T-helper 1 cell (primary cell): ENCODE results near the gene VTI1B.
"Not testable (repeated sequence)": the region's sequence is repeated elsewhere in the genome, so short reads cannot be mapped to it uniquely, and the experiment has no call there.

Experiments used
- DNase-seq, 5 donors: peaks; one replicate each; pipeline ENCODE4 v3.0.0-alpha.2; 2012 to 2020

The VTI1B gene

GRCh38 chr14:67626131-67626530 is 48.3 kb downstream of the VTI1B start:
- not testable (repeated sequence) for DNase-seq

DNA sequence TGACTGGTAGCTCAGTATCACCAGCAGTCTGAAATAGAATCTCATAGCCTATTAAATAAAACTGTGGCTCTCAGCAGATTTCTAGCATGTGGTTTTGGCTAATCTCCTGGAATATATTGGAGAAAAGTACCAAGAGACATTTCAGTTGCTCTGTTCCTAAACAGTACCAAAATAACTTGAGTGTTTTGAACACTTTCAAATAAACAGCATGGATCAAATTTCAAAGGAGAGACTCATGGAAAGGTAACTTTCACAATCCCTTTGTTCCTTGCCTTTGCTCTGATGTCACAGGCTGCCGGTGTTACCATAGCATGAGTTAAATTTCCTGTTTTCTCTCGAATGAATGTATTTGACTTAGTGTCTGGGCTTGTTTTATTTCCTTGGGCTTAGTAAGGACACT is 51.3 kb downstream of the VTI1B start:
- no peak for DNase-seq

- peak in 1 of 5 donors; percentile 42 for DNase-seq
Observed at GRCh38 chr14:67622675-67623074, 51.8 kb downstream of the VTI1B start.

- DNase-seq: no peak
Observed at GRCh38 chr14:67620217-67620785, 54.1 kb downstream of the VTI1B start.

DNA sequence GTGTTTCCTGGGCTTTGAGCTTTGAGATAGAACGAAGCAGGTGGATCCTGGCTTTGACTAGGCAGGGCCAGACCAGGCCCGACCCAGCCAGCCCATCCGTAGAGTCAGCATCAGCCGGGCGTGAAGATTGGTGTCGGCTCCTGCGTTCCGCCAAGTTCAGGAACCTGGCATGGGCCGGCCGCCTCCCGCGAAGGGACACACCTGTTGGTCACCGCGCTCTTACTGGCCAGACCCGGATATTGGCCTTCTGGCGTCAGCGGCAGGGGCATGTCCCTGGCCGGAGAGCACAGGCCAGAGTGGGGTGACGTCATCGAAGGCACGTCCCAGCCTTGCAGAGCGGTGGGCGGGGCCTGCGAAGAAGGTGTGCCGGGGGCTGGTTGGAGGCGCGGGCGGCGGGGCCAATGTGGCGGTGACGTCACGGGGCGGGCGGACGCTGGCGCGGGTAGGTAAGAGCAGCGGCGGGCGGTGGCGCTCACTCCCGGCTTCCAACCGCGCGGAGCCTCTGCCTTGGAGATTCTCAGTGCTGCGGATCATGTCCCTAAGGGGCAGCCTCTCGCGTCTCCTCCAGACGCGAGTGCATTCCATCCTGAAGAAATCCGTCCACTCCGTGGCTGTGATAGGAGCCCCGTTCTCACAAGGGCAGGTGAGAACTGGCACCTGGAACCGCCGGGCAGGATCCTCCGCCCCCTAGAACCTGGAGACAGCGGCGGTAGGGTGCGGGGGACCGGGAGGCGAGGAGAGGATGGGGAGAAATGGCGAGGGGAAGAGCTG is 54.8 kb downstream of the VTI1B start, which contains the start of gene ARG2:
Gene ARG2, plus strand, starts transcription at position 475 of the 771 bp plus-strand sequence. Its CDS starts 58 bp downstream, at position 533.
- peak; percentile 95 to 98 (median 96) for DNase-seq

DNA sequence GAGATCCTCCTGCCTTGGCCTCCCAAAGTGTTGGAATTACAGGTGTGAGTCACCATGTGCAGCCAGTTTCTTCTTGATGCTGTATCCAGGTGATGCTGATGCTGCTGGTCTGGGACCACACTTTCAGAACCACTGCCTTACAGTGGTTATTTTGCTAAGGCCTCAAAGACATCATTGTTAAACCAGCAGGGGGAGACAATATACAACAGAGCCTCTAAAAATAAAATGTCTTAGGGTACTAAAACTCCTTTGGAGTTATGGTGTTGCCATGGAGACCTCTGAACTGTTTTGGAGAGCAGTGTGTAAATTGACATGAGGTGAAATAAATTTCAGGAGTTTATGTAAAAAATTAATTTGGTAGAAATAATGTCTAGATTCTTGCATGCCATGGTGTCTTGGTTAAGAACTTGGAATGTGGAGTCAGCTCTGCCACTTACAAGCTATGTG is 55.8 kb downstream of the VTI1B start:
- peak in 3 of 5 donors; percentile 18 to 71 (median 21) for DNase-seq

DNA sequence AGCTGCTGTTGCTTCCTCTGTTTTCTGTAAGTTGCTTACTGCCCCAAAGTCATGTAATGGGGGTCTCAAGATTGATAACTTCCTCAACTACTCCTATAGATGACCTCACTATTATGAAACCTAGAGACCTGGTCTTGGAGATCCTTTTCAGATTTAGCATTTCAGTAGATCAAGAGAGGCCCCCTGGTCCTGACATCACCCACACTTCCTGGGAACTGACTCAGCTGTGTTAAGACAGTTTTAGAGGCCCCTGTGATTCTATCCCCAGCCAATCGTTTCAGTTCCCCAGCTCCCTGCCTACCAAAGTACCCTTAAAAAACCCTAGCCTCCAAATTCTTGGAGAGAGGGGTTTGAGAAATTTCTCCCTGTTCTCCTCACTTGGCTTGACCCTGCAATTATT is 63.9 kb downstream of the VTI1B start:
- no peak for DNase-seq

GRCh38 chr14:67609642-67610310 is 64.7 kb downstream of the VTI1B start:
- DNase-seq: no peak

- DNase-seq: no peak
Observed at GRCh38 chr14:67607646-67608045, 66.8 kb downstream of the VTI1B start.

DNA sequence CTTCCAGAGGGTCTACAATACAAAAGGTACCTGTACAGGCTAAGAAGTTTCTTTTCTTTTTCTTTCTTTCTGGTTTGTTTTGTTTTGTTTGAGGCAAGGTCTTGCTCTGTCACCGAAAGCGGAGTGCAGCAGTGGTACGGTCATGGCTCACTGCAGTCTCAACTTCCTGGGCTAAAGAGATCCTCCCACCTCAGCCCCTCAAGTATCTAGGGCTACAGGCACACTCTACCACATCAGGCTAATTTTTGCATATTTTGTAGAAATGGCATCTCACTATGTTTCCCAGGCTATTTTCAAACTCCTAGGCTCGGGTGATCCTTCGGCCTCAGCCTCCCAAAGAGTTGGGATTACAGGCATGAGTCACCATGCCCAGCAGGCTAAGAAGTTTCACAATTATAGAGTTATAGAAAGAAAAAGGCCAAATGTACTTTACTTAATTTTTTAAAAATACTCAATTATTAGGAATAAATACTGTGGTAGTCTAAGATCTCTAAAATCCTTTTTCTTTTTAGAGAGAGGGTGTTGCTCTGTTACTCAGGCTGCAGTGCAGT is 71.4 kb downstream of the VTI1B start:
- no peak for DNase-seq

GRCh38 chr14:67602076-67602475 is 72.4 kb downstream of the VTI1B start:
- DNase-seq: no peak

GRCh38 chr14:67600562-67600974 is 73.9 kb downstream of the VTI1B start:
- not testable (repeated sequence) for DNase-seq

DNA sequence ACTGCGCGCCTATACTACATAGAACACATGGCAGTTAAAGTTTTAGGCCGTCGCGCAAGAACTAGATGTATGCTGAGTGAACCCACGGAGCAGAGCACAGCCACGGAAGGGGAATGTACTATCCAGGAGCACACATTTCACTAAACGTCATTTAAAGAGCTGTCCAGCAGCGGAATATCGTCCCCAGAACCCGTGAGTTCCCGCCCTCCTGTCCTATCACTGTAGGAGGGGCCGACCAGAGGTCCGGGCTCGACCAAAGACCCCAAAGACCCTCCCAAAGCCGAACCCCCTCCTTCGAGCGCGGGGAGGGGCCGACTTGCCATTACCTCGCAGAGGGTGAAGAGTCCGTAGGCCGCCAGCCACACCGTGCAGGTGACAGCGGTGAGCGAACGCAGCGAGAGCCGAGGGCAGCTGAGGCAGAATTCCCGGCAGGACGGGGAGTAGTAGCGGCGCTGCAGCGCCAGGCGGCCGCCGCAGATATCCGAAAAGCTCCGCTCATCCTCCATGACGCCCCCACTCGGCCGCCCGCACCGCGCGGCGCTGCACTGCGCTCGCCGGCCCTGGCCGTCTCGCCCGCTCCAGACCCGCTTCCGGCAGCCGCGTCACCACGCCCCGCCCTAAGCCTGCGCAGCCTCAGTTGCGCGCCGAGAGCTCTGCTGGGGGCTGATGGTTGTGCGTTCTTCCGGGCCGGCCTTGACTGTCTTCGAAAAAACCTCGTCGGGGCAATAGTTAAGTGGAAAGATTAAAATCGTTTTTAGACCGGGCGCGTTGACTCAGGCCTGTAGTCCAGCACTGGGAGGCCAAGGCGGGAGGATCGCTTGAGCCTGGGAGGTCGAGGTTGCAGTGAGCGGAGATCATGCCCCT is 74.5 kb downstream of the VTI1B start, which contains the start of gene PIGH:
Gene PIGH, minus strand, starts transcription at position 571 of the 864 bp plus-strand sequence. Its CDS starts 65 bp downstream, at position 506.
- DNase-seq: peak; percentile 87 to 93 (median 90)
